ELF-1 (cell line): ENCODE measurements around the gene CDH4.
"Not testable (repeated sequence)": the region's sequence is repeated elsewhere in the genome, so short reads cannot be mapped to it uniquely, and the experiment has no call there.

Source experiments
- DNase-seq: peaks from one replicate; pipeline ENCODE4 v3.0.0-alpha.2; 2016; ENCODE audit warnings: low read depth, low spot score

Gene CDH4

DNA sequence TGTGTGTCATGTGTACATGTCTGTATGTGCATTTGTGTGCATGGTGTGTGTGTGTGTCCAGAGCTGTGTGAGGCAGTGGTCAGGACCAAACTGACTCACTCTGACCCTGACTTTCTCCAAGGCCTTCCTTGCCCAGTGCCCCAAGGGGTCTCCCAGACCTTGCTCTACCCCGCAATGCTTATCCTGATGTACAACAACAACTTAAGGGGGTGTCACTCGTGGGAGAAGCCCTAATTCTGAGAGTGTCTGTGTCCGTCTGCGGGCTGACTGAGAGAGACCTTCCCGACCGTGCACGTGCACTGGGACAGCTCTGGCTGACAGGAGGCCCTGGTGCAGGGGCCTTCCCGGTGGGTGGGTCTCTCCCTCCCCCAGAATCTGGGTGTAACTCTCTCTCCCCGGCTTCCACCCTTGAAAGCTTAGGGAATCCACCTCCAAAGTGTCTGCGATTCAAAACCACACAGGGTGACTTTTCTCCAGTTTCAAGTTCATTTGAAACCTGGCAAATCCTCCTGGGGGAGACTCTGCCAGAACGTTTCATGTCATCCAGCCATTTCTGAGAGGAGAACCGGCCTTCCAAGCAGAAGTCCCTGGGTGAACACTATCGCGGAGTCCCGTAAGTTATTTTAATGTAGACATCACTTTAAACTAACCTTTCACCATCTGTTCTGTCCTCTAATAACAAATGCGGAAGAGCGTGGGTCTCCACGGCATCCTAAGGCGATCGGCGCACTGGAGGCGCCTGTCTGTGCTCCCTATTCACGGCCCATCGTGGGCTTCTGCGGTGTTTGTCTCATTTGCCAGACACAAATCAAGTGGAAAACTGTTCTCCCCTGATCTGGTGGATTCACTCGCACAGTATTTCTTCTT lies 588.1 kb downstream of the CDH4 start:
- no peak for DNase-seq

DNA sequence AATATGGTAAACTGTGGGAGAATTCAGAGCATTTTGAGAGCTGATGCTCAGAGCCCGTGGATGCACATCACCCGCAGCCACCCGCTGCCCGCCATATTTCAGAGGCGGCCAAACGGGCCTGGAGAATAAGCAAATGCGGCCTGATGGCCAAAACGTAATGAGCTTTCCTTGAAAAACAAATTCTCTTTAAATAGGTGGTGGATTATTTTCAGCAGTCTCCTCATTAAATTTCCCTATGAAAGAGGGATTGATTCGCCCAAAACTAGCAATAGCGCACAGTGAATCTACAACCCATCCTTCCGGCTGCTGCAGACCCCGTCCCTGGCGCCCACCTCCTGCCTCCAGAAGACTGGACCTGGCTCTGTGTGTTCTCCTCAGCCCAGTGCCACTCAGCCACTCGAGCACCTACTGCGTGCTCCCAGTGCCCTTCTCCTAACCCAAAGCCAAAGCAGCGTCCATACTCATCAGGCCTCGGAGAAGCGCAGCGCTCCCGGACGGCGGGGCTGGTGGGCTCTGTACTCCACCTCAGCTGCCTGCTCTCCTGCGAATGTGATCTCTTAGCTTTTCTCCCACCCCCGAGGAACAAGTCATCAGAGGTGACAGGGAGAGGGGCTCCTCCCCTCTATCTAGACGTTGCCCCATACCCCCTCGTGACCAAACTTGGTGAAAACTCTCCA lies 588.9 kb downstream of the CDH4 start:
- DNase-seq, result no peak

DNA sequence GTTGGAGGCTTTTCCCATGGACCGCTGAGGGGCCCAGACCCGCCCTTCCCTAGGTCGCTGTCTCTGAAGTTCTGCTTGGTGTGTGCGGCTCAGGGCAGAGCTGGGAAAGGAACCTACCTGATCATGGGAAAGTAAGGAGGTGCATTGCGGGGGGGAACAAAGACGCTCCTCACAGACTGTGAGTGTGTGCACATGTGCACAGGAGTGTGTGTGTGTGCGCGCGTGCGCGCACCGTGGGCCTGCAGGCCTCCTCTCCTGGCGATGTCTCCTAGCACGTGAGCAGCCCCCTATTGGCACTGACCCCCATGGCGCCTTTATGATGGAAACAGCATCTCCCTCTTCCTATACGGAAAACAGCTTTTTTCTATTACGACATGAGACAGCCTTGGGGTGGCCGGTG lies 589.5 kb downstream of the CDH4 start:
- no peak for DNase-seq

DNA sequence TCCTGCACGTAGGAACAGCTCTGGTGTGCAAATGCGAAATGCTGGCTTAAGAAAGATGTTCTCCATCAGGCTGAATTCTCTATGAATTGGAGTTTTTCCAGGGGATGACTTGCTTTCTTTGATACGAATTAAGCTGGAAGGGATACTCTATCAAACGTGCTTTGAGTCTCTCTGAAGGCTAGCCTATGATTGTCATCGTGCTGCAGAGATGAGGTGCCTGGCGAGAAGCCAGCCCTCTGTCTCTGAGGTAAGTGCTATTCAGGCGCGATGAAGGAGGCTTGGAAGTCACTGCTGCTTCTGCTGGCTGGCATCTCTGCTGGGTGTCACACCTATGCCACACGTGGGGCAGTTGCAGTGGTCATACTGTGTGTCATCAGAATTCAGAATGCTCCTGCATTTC lies 589.9 kb downstream of the CDH4 start:
- DNase-seq, result no peak

DNA sequence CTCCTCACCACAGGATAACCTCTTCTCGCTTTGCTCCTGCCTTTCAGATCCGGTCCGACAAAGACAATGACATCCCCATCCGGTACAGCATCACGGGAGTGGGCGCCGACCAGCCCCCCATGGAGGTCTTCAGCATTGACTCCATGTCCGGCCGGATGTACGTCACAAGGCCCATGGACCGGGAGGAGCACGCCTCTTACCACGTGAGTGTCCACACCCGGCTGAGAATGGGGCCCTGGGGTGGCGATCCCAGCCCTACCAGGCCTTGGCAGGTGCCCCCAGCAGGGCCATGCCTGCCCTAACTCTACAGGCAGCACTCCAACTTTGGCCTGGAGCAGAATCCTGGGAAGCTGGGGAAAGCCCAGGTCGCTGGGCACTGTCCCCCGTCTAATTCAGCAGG lies 592.6 kb downstream of the CDH4 start:
- no peak for DNase-seq

DNA sequence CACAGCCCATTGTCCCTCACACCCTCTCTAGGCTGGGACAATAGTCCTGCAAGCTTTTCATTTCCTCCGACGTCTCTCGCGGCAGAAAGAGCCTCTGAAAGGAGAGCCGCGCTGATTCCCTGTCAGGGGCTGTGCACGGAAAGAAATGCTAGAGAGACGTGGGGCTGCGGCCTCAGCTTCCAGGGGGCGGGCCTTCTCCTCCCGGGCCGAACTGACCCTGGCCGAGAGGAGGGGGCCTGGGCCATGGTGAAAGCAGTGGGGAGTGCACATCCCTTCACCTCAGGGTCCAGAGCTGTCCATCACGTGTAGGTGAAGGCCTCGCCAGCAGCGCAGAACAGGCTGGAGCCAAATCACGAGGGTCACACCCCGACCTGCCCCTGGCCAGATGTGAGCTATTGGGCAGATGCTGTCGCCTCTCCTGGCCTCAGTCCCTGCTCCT lies 593.2 kb downstream of the CDH4 start:
- no peak for DNase-seq

DNA sequence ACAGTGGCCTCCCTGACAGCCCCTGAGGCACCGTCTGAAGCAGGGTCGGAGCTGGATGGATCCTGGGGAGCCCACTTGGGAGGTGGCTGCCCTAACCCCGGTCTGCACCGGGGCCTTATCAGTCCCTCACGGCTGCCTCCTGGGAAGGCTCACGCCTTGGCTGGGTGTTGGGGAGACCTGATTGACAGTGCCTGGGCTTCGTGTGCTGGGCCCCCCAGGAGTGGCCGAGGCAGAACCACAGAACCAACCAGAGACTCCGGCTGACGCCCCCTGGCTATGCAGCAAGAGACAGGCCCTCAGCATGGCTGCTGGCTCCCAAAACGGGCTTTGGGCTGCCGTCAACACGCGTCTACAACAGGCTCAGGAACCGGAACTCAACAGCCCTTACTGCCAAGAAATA lies 594.0 kb downstream of the CDH4 start:
- DNase-seq, result no peak

DNA sequence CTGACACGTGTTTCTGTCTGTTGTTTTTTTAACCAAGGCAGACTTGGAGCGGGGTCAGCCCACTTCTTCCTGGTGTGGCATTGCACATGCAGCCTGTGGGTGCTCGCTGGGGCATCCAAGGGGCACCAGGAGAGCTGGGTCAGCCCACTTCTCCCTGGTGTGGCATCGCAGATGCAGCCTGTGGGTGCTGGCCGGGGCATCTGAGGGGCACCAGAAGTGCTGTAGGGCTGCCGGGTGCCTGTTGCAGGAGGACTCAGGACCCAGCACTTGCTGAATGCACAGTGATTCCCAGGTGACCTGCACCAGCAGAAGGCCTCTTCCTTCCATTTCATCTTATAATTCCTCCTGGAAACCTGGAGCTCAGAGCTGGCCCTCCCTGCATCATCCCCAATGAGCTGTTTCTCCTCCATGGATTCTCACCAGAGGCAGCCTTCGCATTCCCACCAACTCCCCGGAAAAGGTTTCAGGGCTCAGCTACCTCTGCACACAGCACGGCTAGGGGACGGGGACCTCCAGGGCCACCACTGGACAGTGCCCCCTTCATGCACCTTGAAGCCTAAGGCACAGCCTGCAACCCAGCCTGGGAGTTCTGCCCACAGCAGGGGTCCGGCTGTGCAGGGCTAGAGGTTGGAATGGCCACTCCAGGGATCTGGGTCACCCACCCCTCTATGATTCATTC lies 594.8 kb downstream of the CDH4 start:
- no peak for DNase-seq

DNA sequence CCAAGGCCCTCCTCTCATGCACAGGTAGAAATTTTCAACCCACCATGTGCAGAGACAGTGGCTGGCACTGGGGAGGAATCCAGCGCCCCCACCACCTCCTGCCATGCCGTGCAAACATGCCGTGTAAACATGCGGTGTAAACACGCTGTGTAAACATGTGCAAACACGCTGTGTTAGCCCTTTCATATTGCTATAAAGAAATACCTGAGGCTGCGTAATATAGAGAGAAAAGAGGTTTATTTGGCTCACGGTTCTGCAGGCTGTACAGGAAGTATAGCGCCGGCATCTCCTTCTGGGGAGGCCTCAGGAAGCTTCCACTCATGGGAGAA lies 595.3 kb downstream of the CDH4 start:
- no peak for DNase-seq

DNA sequence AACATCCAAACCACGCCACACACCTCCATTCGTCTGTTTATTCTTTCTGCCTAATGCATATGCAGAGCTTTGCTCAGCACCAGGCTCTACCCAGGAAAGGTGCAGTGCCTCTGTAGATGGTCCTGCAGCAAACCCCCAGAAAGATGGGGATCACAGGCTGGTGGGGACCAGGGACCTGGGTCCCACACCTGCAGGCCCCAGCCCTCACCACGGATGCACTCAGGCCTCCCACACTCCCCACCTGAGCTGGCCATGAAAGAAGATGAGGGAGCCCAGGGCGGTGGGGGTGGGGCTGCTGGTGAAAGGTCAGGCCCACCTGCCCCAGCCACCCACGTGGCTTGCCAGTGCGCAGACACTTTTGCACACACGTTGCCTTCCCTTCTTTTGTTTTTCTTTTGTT lies 595.9 kb downstream of the CDH4 start:
- DNase-seq, result no peak

DNA sequence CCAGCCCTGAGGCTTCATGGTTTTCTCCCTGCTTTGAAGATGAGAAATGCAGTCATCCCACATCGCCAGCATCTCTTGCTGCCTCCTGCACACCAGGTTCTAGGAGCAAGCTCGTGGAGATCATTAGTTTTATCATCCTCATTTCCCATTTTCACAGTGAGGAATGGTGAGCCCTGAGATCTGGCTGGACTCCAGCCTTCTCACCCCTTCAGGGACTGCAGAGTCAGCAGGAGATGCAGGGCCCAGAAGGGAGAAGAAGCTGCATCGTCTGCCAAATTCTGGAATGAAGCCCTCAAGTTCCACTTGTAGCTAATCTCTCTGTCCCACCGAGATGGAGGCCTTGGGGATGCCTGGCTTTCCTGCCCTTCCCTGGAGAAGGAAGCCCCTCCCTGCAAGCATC lies 596.8 kb downstream of the CDH4 start:
- DNase-seq, result no peak

DNA sequence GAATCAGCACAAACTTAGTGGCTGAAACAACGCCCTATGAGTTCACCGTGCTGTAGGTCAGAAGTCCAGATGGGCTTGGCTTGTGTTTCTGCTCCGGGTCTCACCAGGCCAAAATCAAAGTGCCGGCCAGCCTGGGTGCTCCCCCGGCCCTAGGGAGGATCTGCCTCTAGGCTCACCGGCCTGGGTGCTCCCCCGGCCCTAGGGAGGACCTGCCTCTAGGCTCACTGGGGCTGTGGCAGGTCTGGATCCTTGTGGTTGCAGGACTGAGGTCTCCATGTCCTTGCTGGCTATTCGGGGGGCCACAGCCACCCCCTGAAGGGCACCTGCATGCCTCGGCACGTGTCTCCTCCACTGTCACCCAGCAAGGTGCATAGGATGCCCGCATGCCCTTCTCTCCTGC lies 597.3 kb downstream of the CDH4 start:
- no peak for DNase-seq

DNA sequence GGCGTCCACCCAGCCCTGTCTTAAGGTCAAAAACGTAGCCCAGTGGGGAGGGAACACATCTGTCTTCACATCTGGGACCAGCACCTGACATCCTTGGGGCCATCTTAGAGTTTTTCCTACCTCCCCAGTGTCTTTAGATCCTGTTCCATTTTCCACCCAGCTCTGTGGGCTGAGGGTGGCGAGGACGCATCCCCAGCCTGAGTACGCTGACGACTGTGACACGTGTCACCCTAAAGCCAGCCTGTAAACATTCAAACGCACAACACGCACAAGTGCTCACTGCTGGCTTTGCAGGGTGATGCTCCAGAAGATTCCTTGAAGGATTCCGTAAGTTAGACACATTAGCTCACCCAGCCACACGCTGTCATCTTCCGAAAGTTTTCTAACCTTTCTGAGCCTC lies 597.8 kb downstream of the CDH4 start:
- DNase-seq, result no peak

DNA sequence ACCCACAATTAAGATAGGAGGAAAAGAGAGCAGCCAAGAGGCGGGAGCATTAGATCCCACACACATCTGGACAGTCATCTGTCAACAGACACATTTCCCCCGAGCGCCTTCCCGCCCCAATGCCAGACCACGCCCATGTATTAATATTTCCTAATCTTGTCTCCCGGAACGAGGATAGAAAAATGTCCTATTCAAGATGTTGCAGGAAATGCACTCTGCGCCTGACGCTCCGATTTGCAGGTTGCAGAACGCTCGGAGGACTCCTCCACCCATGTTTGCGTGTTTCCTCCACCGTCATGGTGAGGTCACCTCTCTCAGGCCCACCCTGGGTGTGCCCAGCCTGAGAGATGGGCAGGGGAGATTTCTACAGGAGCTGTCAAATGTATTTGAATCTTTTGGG lies 598.4 kb downstream of the CDH4 start:
- DNase-seq, result no peak

DNA sequence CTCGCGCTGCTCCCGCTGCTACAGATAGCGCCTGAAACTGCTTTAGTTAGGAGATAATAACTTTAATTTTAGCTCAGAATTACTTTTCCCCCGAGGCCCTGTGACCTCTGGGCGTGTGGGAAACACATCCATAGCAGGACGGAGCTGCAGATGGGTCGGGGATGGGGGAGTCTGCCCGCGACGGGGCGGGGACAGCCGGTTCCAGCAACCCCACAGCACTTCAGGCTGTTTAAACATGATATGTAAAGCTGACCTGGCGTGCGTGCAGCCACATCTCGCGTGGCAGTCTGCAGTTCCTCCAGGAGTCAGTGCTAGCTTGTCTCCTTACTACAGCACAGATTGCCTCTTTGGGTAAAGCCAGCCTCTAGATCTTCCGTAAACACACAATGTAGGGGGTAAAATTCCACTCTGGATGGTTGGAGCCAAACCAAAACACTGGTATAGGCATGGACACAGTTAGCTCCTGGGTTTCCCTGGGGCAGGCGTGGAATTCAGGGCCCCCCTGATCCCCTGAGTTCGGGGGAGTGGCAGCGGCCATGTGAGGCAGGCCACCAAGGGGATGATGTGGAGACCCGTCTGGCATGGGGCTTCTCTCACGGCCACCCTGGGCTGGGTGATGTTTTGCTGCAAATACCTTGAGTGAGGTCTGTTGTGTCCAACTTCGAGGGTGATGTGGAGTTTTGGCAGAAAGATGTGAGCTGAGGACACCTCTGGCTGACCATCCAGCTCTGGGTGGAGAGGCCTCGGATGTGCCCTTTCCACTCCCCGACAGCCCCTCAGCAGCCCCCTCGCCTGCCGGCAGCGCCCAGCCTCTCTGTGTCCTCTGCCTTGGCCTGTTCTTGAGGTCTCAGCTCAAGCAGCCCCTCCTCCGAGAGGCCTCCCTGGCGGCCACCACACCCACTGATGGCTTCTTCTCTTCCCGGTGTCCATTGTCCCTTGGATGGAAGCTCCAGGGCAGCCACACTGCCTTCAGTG lies 599.2 kb downstream of the CDH4 start:
- DNase-seq, result no peak

DNA sequence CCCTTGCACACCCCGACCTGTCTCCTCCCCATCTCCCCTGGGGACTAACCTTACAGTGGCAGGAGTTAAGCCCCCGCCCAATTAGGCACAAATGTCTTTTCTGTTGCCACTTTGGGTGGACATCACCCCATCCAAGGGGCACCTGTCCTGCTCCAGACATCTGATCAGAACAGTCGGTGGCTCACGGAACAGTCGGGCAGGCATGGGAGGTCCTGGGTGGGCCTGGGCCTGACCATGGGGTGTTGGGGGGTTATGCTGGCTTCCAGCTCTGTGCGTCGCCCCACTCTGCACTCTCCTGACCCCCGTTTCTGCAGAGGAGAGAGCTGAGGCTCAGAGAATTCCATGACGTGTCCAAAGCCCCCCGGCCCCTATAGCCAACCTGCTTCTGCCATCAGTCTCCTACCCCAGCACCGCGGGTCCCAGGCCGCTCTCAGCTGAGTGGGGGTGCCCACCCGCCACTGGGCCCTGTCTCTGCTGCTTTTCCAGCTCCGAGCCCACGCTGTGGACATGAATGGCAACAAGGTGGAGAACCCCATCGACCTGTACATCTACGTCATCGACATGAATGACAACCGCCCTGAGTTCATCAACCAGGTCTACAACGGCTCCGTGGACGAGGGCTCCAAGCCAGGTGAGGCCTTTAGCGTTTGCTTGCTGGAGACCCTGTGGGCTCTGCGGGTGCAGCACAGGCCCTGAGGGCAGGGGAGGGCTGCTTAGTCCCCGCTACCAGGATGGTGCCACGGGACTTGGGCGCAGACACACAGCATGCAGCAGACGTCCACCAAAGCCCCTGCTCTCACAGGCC lies 600.4 kb downstream of the CDH4 start:
- DNase-seq, result no peak

DNA sequence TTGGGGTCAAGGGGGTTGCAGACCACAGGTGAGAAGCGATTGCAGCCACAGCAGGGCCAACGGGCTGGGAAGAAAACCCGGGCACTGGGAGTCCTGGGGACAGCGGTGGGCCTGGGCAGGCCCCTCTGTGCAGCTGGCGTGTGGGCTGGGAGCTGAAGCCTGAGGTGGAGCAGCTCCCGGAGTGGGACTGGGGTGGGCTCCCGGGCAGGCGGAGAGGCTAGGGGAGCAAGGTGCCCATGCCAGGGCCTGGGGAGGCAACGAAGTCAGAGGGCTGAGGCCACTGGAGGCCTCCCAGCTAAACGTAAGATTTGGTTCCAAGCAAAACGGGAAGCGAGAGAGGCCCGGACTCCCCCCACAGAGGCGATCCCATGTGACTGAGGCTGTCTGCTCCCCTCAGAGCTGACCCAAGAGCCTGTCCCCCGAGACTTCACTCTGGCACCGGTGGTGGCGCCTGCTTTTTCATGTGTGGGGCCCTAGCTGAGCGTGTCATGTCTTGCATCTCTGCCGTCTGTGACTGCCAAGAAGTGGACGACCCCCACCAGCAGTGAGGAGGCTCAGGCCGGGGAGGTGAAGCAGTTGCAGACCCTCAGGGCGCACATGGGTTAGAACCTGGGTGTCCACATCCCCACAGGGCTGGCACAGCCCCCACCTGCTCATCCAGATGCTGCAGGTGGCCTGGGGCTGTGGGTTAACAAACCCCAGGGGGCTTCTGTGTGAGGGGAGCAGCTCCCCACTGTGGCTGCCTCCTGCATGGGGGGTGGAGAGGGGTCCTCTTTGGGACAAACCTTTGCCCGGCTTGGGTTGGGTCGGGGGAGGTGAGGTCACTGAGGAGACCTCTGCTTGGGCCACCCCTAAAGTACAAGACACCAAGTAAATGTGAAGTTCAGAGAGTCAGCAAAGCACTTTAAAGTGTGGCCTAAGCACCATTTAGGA lies 601.3 kb downstream of the CDH4 start:
- DNase-seq, result no peak

DNA sequence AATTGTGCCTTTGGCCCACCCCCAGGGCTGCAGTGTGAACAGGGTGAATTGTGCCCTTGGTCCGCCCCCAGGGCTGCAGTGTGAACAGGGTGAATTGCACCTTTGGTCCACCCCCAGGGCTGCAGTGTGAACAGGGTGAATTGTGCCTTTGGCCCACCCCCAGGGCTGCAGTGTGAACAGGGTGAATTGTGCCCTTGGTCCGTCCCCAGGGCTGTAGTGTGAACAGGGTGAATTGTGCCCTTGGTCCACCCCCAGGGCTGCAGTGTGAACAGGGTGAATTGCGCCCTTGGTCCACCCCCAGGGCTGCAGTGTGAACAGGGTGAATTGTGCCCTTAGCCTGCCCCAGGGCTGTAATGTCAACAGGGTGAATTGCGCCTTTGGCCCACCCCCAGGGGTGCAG lies 602.5 kb downstream of the CDH4 start:
- not testable (repeated sequence) for DNase-seq

DNA sequence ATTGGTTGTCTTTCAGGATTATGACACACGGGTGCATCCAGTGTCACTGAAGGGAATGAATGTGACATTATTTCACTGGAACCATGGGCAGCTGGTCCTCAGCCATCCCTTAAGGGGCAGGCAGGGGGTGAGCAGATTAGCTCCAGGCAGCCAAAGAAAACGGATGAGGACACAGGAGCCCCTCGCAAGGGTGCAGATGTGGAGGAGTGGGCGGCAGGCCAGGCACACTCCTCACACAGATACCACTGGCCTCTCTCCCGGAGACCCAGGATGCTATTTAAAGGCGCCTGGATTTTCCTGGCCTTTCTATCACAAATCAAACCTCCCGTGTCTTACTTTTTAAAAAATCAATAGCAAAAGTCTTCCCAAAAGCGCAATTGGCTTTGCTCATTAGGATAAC lies 603.2 kb downstream of the CDH4 start:
- DNase-seq, result no peak
